ENCODE data around the gene ESPN. TPM values are rescaled to one million over a fixed set of nuclear protein-coding genes. Genes with fewer than 3 reads are reported as not detected.
A peak's percentile ranks its signal among the peaks of the same experiment; 100 is the strongest.
"Not testable (repeated sequence)": the region's sequence is repeated elsewhere in the genome, so short reads cannot be mapped to it uniquely, and the experiment has no call there.

ESPN gene
- total RNA-seq, 1 donor from 2014 or later = 1.7 TPM

- peak within 1 kb of the TSS; percentile 89 for H3K27ac Mint-ChIP-seq (ENCODE audit: unreplicated experiment)
- DNase-seq (ENCODE audit: low read depth, low spot score) = peak; percentile 77
- peak; percentile 26 for TF ChIP-seq CTCF (conservative IDR thresholded peaks at IDR 0.05)
- H3K4me3 Mint-ChIP-seq = peak within 1 kb of the TSS; percentile 91
- H3K9me3 Mint-ChIP-seq = no peaks in the 10 kb centered on the region
- peaks cover 4% of the 10 kb centered on the region for H3K36me3 Mint-ChIP-seq (ENCODE audit: low read depth)
- H3K27me3 Mint-ChIP-seq (ENCODE audit: low read depth) = no peaks in the 10 kb centered on the region
- peaks cover 35% of the 10 kb centered on the region for H3K4me1 Mint-ChIP-seq
These were observed 31.0 kb upstream of the ESPN start, which contains the start of gene ACOT7 for GRCh38 chr1:6393400-6394187. TSS of gene ACOT7 (minus strand) at chr1:6393767. CDS start at chr1:6393399, 368 bp downstream.

GRCh38 chr1:6395130-6395529 is 29.4 kb upstream of the ESPN start:
- H3K9me3 Mint-ChIP-seq; H3K27ac Mint-ChIP-seq (ENCODE audit: unreplicated experiment); DNase-seq (ENCODE audit: low read depth, low spot score); H3K27me3 Mint-ChIP-seq (ENCODE audit: low read depth); H3K36me3 Mint-ChIP-seq (ENCODE audit: low read depth): not testable (repeated sequence)
- H3K4me3 Mint-ChIP-seq = peak overlapping the region; percentile 59
- peaks cover 27% of the 10 kb centered on the region for H3K4me1 Mint-ChIP-seq

GRCh38 chr1:6395781-6396244 is 28.8 kb upstream of the ESPN start:
- not testable (repeated sequence) for H3K36me3 Mint-ChIP-seq (ENCODE audit: low read depth); H3K9me3 Mint-ChIP-seq; H3K27me3 Mint-ChIP-seq (ENCODE audit: low read depth); H3K4me3 Mint-ChIP-seq; H3K27ac Mint-ChIP-seq (ENCODE audit: unreplicated experiment); DNase-seq (ENCODE audit: low read depth, low spot score)
- H3K4me1 Mint-ChIP-seq = peaks cover 26% of the 10 kb centered on the region

GRCh38 chr1:6396998-6397397 is 27.6 kb upstream of the ESPN start:
- peaks cover 4% of the 10 kb centered on the region for H3K27me3 Mint-ChIP-seq (ENCODE audit: low read depth)
- H3K27ac Mint-ChIP-seq (ENCODE audit: unreplicated experiment) = no peak overlapping the region
- peak overlapping the region; percentile 75 for H3K4me3 Mint-ChIP-seq
- H3K4me1 Mint-ChIP-seq = peaks cover 19% of the 10 kb centered on the region
- DNase-seq (ENCODE audit: low read depth, low spot score) = no peak
- no peaks in the 10 kb centered on the region for H3K9me3 Mint-ChIP-seq
- no peak for TF ChIP-seq CTCF (conservative IDR thresholded peaks at IDR 0.05)
- no peaks in the 10 kb centered on the region for H3K36me3 Mint-ChIP-seq (ENCODE audit: low read depth)

GRCh38 chr1:6397844-6398441 is 26.6 kb upstream of the ESPN start:
- H3K4me1 Mint-ChIP-seq = peaks cover 13% of the 10 kb centered on the region
- H3K27ac Mint-ChIP-seq (ENCODE audit: unreplicated experiment) = no peak overlapping the region
- H3K9me3 Mint-ChIP-seq = no peaks in the 10 kb centered on the region
- DNase-seq (ENCODE audit: low read depth, low spot score) = no peak
- TF ChIP-seq CTCF (conservative IDR thresholded peaks at IDR 0.05) = no peak
- H3K4me3 Mint-ChIP-seq = no peak overlapping the region
- H3K27me3 Mint-ChIP-seq (ENCODE audit: low read depth) = peaks cover 8% of the 10 kb centered on the region
- H3K36me3 Mint-ChIP-seq (ENCODE audit: low read depth) = no peaks in the 10 kb centered on the region

GRCh38 chr1:6399294-6399693 is 25.3 kb upstream of the ESPN start:
- peaks cover 12% of the 10 kb centered on the region for H3K27me3 Mint-ChIP-seq (ENCODE audit: low read depth)
- H3K9me3 Mint-ChIP-seq = no peaks in the 10 kb centered on the region
- no peaks in the 10 kb centered on the region for H3K36me3 Mint-ChIP-seq (ENCODE audit: low read depth)
- H3K4me1 Mint-ChIP-seq = peaks cover 7% of the 10 kb centered on the region
- H3K4me3 Mint-ChIP-seq = no peak overlapping the region
- DNase-seq (ENCODE audit: low read depth, low spot score) = no peak
- no peak overlapping the region for H3K27ac Mint-ChIP-seq (ENCODE audit: unreplicated experiment)
- no peak for TF ChIP-seq CTCF (conservative IDR thresholded peaks at IDR 0.05)
